HEK293 (cell line): Measurements from ENCODE around the gene OR13J1.
"Not testable (repeated sequence)": the region's sequence is repeated elsewhere in the genome, so short reads cannot be mapped to it uniquely, and the experiment has no call there.

Source experiments
- CTCF ChIA-PET: fragments of 350-600 bp; formaldehyde crosslinking; extraction: SDS; loops from one replicate; lab custom pipeline; 2021; ENCODE audit warnings: antibody characterized with exemption; lab: Yijun Ruan, JAX
- POLR2A ChIA-PET: fragments of 300-600 bp; formaldehyde crosslinking; extraction: SDS; loops from one replicate; lab custom pipeline; 2020; ENCODE audit warnings: antibody characterized with exemption, inconsistent platforms; lab: Yijun Ruan, JAX
- H3K27ac ChIP-seq: fragments of 200-500 bp; sonication (Bioruptor generic); 2 replicates; pipeline ENCODE4 v1.5.1; 2014; ENCODE audit warnings: low read depth, low read length, control low read depth, inconsistent platforms; ENCODE audit errors: extremely low read depth
- H3K36me3 ChIP-seq, 2 experiments: fragments of 200-500 bp in 1 of 2; sonication (Bioruptor generic) in 1 of 2; 1 replicate in 1 of 2; 2 replicates in 1 of 2; pipeline ENCODE4 v1.5.1; 2014 to 2017; ENCODE audit warnings: inconsistent platforms in 2 of 2, low read length in 2 of 2; ENCODE audit not compliant: control insufficient read depth in 2 of 2, insufficient read depth in 1 of 2
- H3K4me1 ChIP-seq: fragments of 200-500 bp; sonication (Bioruptor generic); 2 replicates; pipeline ENCODE4 v1.5.1; 2014; ENCODE audit warnings: mild to moderate bottlenecking, low read length, inconsistent platforms; ENCODE audit not compliant: control insufficient read depth, insufficient read depth
- H3K4me3 ChIP-seq: 2 replicates; pipeline ENCODE4 v1.5.1; 2011; ENCODE audit warnings: low read depth, mild to moderate bottlenecking, control low read depth, low read length, moderate library complexity
- H3K9me3 ChIP-seq: fragments of 200-500 bp; sonication (Bioruptor generic); 2 replicates; pipeline ENCODE4 v1.5.1; 2014; ENCODE audit warnings: low read depth, low read length, inconsistent platforms; ENCODE audit not compliant: control insufficient read depth, insufficient read depth
- GLI4 ChIP-seq: fragments of 450-650 bp; formaldehyde crosslinking; IDR thresholded peaks from 2 replicates; pipeline ENCODE4 v1.5.1; 2016; ENCODE audit warnings: missing biosample characterization, missing genetic modification characterization
- KLF10 ChIP-seq: fragments of 450-650 bp; IDR thresholded peaks from 2 replicates; pipeline ENCODE4 v1.5.1; 2018; ENCODE audit warnings: missing biosample characterization, mild to moderate bottlenecking, missing genetic modification characterization
- KLF9 ChIP-seq: fragments of 450-650 bp; formaldehyde crosslinking; IDR thresholded peaks from 2 replicates; pipeline ENCODE4 v1.5.1; 2016; ENCODE audit warnings: missing biosample characterization, missing genetic modification characterization, low read depth
- REST ChIP-seq: fragments of 450-650 bp; formaldehyde crosslinking; IDR thresholded peaks from 2 replicates; pipeline ENCODE4 v1.5.1; 2016; ENCODE audit warnings: missing biosample characterization, missing genetic modification characterization
- ZFP41 ChIP-seq: fragments of 450-650 bp; formaldehyde crosslinking; IDR thresholded peaks from 2 replicates; pipeline ENCODE4 v1.5.1; 2016; ENCODE audit warnings: missing biosample characterization, missing genetic modification characterization, borderline replicate concordance
- ZNF114 ChIP-seq: fragments of 450-650 bp; formaldehyde crosslinking; IDR thresholded peaks from 2 replicates; pipeline ENCODE4 v1.5.0; 2017; ENCODE audit warnings: missing biosample characterization, missing genetic modification characterization
- ZNF174 ChIP-seq: fragments of 450-650 bp; formaldehyde crosslinking; IDR thresholded peaks from 2 replicates; pipeline ENCODE4 v1.5.0; 2017; ENCODE audit warnings: missing biosample characterization, mild to moderate bottlenecking, missing genetic modification characterization
- ZNF202 ChIP-seq: fragments of 450-650 bp; formaldehyde crosslinking; IDR thresholded peaks from 2 replicates; pipeline ENCODE4 v1.5.1; 2016; ENCODE audit warnings: missing biosample characterization, missing genetic modification characterization, borderline replicate concordance
- ZNF211 ChIP-seq: fragments of 450-650 bp; formaldehyde crosslinking; IDR thresholded peaks from 2 replicates; pipeline ENCODE4 v1.5.1; 2016; ENCODE audit warnings: low read depth, missing biosample characterization, missing genetic modification characterization
- ZNF266 ChIP-seq: fragments of 450-650 bp; formaldehyde crosslinking; IDR thresholded peaks from 2 replicates; pipeline ENCODE4 v1.5.1; 2016; ENCODE audit warnings: missing biosample characterization, missing genetic modification characterization, low read depth
- ZNF311 ChIP-seq: fragments of 450-650 bp; formaldehyde crosslinking; IDR thresholded peaks from 2 replicates; pipeline ENCODE4 v1.5.1; 2017; ENCODE audit warnings: missing biosample characterization, missing genetic modification characterization, borderline replicate concordance
- ZNF529 ChIP-seq: fragments of 450-650 bp; formaldehyde crosslinking; IDR thresholded peaks from 2 replicates; pipeline ENCODE4 v1.5.1; 2017; ENCODE audit warnings: missing genetic modification characterization, missing biosample characterization; ENCODE audit not compliant: insufficient replicate concordance
- ZNF548 ChIP-seq: fragments of 450-650 bp; formaldehyde crosslinking; IDR thresholded peaks from 2 replicates; pipeline ENCODE4 v1.5.1; 2016; ENCODE audit warnings: missing biosample characterization, missing genetic modification characterization
- ZNF621 ChIP-seq: fragments of 450-650 bp; formaldehyde crosslinking; IDR thresholded peaks from 2 replicates; pipeline ENCODE4 v1.5.1; 2017; ENCODE audit warnings: missing biosample characterization, missing genetic modification characterization
- ZNF645 ChIP-seq: fragments of 450-650 bp; formaldehyde crosslinking; IDR thresholded peaks from 2 replicates; pipeline ENCODE4; 2016; ENCODE audit warnings: missing biosample characterization, missing genetic modification characterization
- ZNF843 ChIP-seq: fragments of 450-650 bp; formaldehyde crosslinking; IDR thresholded peaks from 2 replicates; pipeline ENCODE4 v1.5.1; 2016; ENCODE audit warnings: missing biosample characterization, missing genetic modification characterization
- TF ChIP-seq, protein P1 (sequence below): fragments of 450-650 bp; formaldehyde crosslinking; IDR thresholded peaks from 2 replicates; pipeline ENCODE4 v1.5.1; 2017; ENCODE audit warnings: missing biosample characterization, missing genetic modification characterization
- TF ChIP-seq, protein P2 (sequence below): fragments of 450-650 bp; formaldehyde crosslinking; IDR thresholded peaks from 2 replicates; pipeline ENCODE4 v1.5.1; 2016; ENCODE audit warnings: missing biosample characterization, missing genetic modification characterization

The OR13J1 gene

GRCh38 chr9:35898337-35898736, 28.1 kb upstream of the OR13J1 start (continued):
- TF ChIP-seq ZNF266 (tag by site-specific recombination) (no peak), ZNF202 (tag by site-specific recombination) (no peak), ZFP41 (no peak), ZNF548 (tag by site-specific recombination) (no peak), KLF9 (tag by site-specific recombination) (no peak), ZNF529 (tag by site-specific recombination) (no peak), KLF10 (tag by site-specific recombination) (no peak), ZNF645 (tag by site-specific recombination) (no peak)
- TF ChIP-seq, protein P1, sequence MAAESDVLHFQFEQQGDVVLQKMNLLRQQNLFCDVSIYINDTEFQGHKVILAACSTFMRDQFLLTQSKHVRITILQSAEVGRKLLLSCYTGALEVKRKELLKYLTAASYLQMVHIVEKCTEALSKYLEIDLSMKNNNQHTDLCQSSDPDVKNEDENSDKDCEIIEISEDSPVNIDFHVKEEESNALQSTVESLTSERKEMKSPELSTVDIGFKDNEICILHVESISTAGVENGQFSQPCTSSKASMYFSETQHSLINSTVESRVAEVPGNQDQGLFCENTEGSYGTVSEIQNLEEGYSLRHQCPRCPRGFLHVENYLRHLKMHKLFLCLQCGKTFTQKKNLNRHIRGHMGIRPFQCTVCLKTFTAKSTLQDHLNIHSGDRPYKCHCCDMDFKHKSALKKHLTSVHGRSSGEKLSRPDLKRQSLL (tag by site-specific recombination), result no peak

- not testable (repeated sequence) for H3K27ac ChIP-seq, H3K4me1 ChIP-seq, H3K36me3 ChIP-seq, H3K4me3 ChIP-seq, H3K9me3 ChIP-seq
- ChIA-PET CTCF (interaction anchor here (1.1 to 2.6 kb wide), 4 partner anchors 14 to 48 kb away, joined by 4 to 17 read pairs (median 7); no protein-coding TSS in a partner anchor), POLR2A (interaction anchor here (1.1 kb wide), 1 partner anchor 9 kb away, joined by 3 read pairs; no protein-coding TSS in a partner anchor)
Measured at GRCh38 chr9:35897376-35898099, 27.3 kb upstream of the OR13J1 start.

GRCh38 chr9:35896570-35896969, 26.4 kb upstream of the OR13J1 start:
- POLR2A ChIA-PET, result interaction anchor here (0.6 kb wide), 1 partner anchor 48 kb away, joined by 3 read pairs; no protein-coding TSS in a partner anchor
- CTCF ChIA-PET, result interaction anchor here (1.1 to 4.1 kb wide), 4 partner anchors 14 to 107 kb away, joined by 3 to 27 read pairs (median 5); no protein-coding TSS in a partner anchor
- no peak for TF ChIP-seq ZNF211
- no peak for TF ChIP-seq ZNF311 (tag by site-specific recombination)
- no peak for TF ChIP-seq ZNF621 (tag by site-specific recombination)
- TF ChIP-seq ZNF174 (tag by site-specific recombination), result no peak
- no peak for TF ChIP-seq ZNF843 (tag by site-specific recombination)
- TF ChIP-seq GLI4 (tag by site-specific recombination), result no peak
- TF ChIP-seq REST (tag by site-specific recombination), result no peak
- TF ChIP-seq ZNF114, result no peak
- TF ChIP-seq, protein P2, sequence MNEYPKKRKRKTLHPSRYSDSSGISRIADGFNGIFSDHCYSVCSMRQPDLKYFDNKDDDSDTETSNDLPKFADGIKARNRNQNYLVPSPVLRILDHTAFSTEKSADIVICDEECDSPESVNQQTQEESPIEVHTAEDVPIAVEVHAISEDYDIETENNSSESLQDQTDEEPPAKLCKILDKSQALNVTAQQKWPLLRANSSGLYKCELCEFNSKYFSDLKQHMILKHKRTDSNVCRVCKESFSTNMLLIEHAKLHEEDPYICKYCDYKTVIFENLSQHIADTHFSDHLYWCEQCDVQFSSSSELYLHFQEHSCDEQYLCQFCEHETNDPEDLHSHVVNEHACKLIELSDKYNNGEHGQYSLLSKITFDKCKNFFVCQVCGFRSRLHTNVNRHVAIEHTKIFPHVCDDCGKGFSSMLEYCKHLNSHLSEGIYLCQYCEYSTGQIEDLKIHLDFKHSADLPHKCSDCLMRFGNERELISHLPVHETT, result no peak
- no peaks in the 10 kb centered on the region for H3K9me3 ChIP-seq
- H3K27ac ChIP-seq, result no peak overlapping the region
- no peaks in the 10 kb centered on the region for H3K4me1 ChIP-seq
- no peak overlapping the region for H3K4me3 ChIP-seq
- H3K36me3 ChIP-seq, result no peaks in the 10 kb centered on the region
